ENCODE data around the gene NEK10.

NEK10 gene

GRCh38 chr3:27385504-27385903 is 16.3 kb upstream of the NEK10 start:
- H3K4me3 ChIP-seq (ENCODE audit: low read depth, low read length), result no peak overlapping the region
- in situ Hi-C loops (cut with HindIII; ENCODE audit: low sequenced_read_pairs), result no loop called here
- no peak for TF ChIP-seq CTCF (IDR thresholded peaks at IDR 0.05; ENCODE audit: low read depth, low read length)
- DNase-seq (ENCODE audit: low read depth, low spot score), result no peak

- H3K4me3 ChIP-seq (ENCODE audit: low read depth, low read length), result no peak overlapping the region
- no peak for DNase-seq (ENCODE audit: low read depth, low spot score)
- in situ Hi-C loops (cut with HindIII; ENCODE audit: low sequenced_read_pairs), result no loop called here
- no peak for TF ChIP-seq CTCF (IDR thresholded peaks at IDR 0.05; ENCODE audit: low read depth, low read length)
Measured at GRCh38 chr3:27384191-27384590, 15.0 kb upstream of the NEK10 start.

- H3K4me3 ChIP-seq (ENCODE audit: low read depth, low read length), result no peak overlapping the region
- TF ChIP-seq CTCF (IDR thresholded peaks at IDR 0.05; ENCODE audit: low read depth, low read length), result no peak
- in situ Hi-C loops (cut with HindIII; ENCODE audit: low sequenced_read_pairs), result no loop called here
- no peak for DNase-seq (ENCODE audit: low read depth, low spot score)
Measured at GRCh38 chr3:27380433-27381357, 11.5 kb upstream of the NEK10 start.

- no peak overlapping the region for H3K4me3 ChIP-seq (ENCODE audit: low read depth, low read length)
- no peak for DNase-seq (ENCODE audit: low read depth, low spot score)
- in situ Hi-C loops (cut with HindIII; ENCODE audit: low sequenced_read_pairs), result no loop called here
- no peak for TF ChIP-seq CTCF (IDR thresholded peaks at IDR 0.05; ENCODE audit: low read depth, low read length)
Measured at GRCh38 chr3:27378331-27378730, 9.1 kb upstream of the NEK10 start.

- H3K4me3 ChIP-seq (ENCODE audit: low read depth, low read length), result no peak overlapping the region
- no peak for DNase-seq (ENCODE audit: low read depth, low spot score)
- no peak for TF ChIP-seq CTCF (IDR thresholded peaks at IDR 0.05; ENCODE audit: low read depth, low read length)
- in situ Hi-C loops (cut with HindIII; ENCODE audit: low sequenced_read_pairs), result no loop called here
Measured at GRCh38 chr3:27376109-27376772, 7.1 kb upstream of the NEK10 start.

- no peak for TF ChIP-seq CTCF (IDR thresholded peaks at IDR 0.05; ENCODE audit: low read depth, low read length)
- DNase-seq (ENCODE audit: low read depth, low spot score), result no peak
- no peak overlapping the region for H3K4me3 ChIP-seq (ENCODE audit: low read depth, low read length)
- in situ Hi-C loops (cut with HindIII; ENCODE audit: low sequenced_read_pairs), result no loop called here
Measured at GRCh38 chr3:27366062-27366591, 3.1 kb downstream of the NEK10 start.

Measured in astrocyte of the spinal cord (primary cell).